ENCODE measurements around the gene KRTAP10-2.
"Not testable (repeated sequence)": the region's sequence is repeated elsewhere in the genome, so short reads cannot be mapped to it uniquely, and the experiment has no call there.

KRTAP10-2 gene

GRCh38 chr21:44511938-44512275 is 39.4 kb downstream of the KRTAP10-2 start:
- no peak for DNase-seq

- DNase-seq, result no peak
Measured at GRCh38 chr21:44511219-44511937, 39.9 kb downstream of the KRTAP10-2 start.

- peak; percentile 25 for DNase-seq
Measured at GRCh38 chr21:44510508-44511218, 40.6 kb downstream of the KRTAP10-2 start.

- DNase-seq, result no peak
Measured at GRCh38 chr21:44510109-44510507, 41.2 kb downstream of the KRTAP10-2 start.

- DNase-seq, result no peak
Measured at GRCh38 chr21:44509539-44509938, 41.8 kb downstream of the KRTAP10-2 start.

GRCh38 chr21:44508711-44509445 is 42.4 kb downstream of the KRTAP10-2 start:
- DNase-seq, result no peak

- DNase-seq, result no peak
Measured at GRCh38 chr21:44508426-44508710, 42.9 kb downstream of the KRTAP10-2 start.

GRCh38 chr21:44507673-44508425 is 43.5 kb downstream of the KRTAP10-2 start:
- DNase-seq, result no peak

- DNase-seq, result no peak
Measured at GRCh38 chr21:44506279-44507255, 44.7 kb downstream of the KRTAP10-2 start.

GRCh38 chr21:44505673-44506278 is 45.5 kb downstream of the KRTAP10-2 start:
- DNase-seq, result no peak

GRCh38 chr21:44503901-44504399 is 47.4 kb downstream of the KRTAP10-2 start:
- DNase-seq, result no peak

- DNase-seq, result not testable (repeated sequence)
Measured at GRCh38 chr21:44503006-44503889, 48.1 kb downstream of the KRTAP10-2 start.

GRCh38 chr21:44502171-44502958 is 48.9 kb downstream of the KRTAP10-2 start:
- no peak for DNase-seq
